WI38 (cell line): ENCODE measurements around the gene ETV1.

Experiments
- H3K4me3 ChIP-seq: 2 replicates; pipeline ENCODE4 v1.5.1; 2011; ENCODE audit warnings: low read depth, mild to moderate bottlenecking, control low read depth, low read length
- TF ChIP-seq, protein P1 (sequence below): IDR thresholded peaks from 2 replicates; pipeline ENCODE4 v1.5.1; 2012; ENCODE audit warnings: low read depth, mild to moderate bottlenecking, control low read depth, low read length

Gene ETV1

DNA sequence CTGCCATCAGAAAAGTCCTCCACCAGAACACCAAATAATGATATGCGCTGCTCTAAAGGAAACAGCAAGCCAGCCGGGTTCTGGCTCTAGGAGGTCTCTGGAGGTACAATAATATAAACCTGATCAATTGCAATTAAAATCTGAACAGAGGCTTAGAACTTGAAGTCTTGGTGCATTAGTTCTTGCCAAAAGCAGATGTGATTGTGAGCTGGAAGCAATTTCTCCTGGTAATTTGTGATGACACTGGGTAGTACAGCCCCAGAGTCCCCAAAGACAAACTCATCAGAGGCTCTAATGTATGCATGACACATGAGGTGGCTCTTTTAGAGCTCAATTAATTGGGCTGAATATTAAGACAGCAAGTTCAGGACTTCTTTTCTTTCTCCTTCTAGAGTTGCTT, 3.3 kb downstream of the ETV1 start:
- TF ChIP-seq, protein P1, sequence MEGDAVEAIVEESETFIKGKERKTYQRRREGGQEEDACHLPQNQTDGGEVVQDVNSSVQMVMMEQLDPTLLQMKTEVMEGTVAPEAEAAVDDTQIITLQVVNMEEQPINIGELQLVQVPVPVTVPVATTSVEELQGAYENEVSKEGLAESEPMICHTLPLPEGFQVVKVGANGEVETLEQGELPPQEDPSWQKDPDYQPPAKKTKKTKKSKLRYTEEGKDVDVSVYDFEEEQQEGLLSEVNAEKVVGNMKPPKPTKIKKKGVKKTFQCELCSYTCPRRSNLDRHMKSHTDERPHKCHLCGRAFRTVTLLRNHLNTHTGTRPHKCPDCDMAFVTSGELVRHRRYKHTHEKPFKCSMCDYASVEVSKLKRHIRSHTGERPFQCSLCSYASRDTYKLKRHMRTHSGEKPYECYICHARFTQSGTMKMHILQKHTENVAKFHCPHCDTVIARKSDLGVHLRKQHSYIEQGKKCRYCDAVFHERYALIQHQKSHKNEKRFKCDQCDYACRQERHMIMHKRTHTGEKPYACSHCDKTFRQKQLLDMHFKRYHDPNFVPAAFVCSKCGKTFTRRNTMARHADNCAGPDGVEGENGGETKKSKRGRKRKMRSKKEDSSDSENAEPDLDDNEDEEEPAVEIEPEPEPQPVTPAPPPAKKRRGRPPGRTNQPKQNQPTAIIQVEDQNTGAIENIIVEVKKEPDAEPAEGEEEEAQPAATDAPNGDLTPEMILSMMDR, result no peak
- H3K4me3 ChIP-seq, result peak overlapping the region; percentile 26

DNA sequence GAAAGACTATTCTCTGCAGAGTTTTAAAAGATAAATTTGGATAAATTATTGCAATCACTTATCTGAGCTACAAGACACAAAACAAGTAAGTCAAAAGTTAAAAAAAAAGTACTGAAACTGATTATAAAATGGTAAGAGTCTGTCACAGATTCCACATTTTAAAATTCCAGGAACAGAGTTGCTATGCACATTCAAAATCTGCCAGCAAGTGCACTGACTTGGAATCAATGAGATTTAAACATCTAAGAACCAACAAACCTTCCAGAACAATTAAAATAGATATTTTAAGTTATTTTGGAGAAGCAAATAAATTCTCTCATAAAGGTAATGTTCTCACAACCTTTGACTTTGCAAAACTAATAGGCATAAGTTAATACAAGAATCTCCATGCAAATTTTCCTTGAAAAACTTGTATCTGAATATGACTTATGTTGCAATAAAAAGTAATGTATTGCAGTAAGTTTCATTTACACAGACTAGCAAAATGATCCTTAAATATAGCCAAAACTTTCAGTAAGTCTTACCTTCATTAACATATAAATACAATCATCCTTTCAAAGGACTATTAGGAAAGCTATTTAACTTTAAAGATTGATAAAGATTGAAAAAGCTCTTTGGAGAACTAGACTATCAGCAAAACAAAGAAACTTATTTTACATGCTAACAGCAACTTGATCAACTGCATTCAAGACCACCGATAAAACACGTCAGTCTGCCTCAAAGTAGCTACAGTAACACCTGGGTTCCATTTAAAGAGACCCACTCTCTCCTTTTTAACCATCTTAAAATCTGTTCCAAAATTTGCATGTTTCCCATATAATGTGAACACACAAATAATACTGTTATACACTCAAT, 4.4 kb downstream of the ETV1 start:
- TF ChIP-seq, protein P1, result no peak
- peak overlapping the region; percentile 26 for H3K4me3 ChIP-seq

DNA sequence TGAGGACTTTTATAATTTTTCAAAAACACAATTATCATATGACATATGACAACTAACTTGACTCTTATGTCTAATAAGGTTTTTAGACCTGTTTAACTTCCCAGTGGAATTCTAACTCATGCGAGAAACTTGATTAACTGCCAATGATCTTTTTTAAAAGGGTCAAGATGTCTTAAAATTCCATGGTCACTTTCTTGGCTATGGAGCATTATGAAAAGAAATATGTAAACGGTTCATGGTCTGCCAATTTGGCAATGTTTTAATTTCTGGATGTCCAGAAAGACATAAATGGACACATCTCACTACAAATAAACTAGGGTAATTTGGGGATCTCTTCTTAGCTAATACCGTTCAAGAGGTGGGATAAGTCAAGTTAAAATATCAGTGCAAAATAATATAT, 5.4 kb downstream of the ETV1 start:
- H3K4me3 ChIP-seq, result no peak overlapping the region
- TF ChIP-seq, protein P1, result no peak

DNA sequence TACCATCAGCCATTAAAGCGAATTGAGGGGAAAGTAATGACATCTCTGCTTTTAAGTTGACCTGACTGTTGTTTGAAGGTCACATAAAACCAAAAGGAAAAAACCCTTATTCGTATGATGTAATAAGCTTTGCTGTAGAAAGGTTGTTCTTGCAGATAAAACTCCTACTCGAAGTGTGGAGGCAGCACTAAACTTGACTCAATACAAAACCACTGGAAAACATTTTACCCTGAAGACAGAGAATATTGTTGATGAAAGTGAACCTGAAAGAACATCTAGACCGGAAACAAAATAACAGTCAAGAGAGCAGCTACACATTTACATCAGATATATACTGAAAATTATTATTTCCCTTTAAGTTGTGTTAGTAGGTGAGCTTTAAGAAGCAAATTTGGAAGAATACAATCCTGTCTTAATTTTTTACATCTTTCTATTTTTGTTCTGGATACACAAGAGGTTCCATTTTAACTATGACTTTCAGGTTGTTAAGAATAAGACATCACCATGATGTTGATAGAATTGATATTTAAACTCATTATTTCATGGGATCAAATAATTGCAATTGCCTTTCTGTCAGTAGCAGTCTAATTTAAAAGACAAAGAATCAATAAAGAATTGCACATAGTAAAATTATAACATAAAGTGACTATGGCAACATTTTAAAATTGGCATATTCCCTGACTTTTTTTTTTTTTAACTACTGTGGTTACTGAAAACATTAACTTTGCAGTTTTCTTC, 6.4 kb downstream of the ETV1 start:
- no peak overlapping the region for H3K4me3 ChIP-seq
- TF ChIP-seq, protein P1, result no peak

DNA sequence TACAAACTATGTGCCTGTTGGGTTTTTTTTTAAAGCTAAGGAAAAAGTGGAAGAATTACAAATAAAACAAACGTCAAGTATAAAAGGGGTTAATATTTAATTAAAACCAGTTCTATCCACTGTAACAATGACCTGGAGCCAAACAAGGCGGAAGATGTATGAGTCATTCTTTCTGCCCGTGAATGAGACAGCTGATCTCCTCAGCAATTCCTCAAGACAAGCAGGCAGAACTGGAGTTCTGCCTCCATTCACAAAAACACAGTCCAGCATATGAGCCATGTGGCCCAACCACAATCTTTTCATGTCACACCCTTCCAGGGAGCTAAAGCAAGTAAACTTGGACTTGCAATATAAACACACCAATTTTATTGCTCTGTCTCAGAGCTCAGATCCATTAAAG, 8.4 kb downstream of the ETV1 start:
- no peak overlapping the region for H3K4me3 ChIP-seq
- TF ChIP-seq, protein P1, result no peak

DNA sequence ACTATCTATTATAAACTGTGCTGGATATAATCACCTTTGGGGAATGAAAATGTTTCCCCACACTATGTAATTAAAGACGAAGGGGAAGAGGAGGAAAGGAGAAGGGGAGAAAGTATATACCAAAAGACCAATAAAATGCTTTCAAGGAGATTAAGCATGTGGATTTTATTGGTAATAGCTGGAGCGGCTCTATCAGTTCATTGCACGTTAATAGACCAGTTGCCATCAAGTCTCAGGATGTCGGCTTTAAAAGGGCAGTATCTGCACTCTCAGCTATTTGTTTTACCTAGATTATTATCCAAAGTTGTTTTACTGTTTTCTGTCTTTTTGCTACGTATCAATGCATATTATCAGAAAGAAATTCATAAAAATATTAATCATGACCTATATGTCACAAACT, 9.0 kb downstream of the ETV1 start:
- H3K4me3 ChIP-seq, result no peak overlapping the region
- TF ChIP-seq, protein P1, result no peak
